ENCODE measurements around the gene COX17. TPM values are rescaled to one million over a fixed set of nuclear protein-coding genes. Genes with fewer than 3 reads are reported as not detected.

Gene COX17
- polyA plus RNA-seq, 1 of the 3 experiments (the other 2 are of a cell fraction), result 21.5 TPM

DNA sequence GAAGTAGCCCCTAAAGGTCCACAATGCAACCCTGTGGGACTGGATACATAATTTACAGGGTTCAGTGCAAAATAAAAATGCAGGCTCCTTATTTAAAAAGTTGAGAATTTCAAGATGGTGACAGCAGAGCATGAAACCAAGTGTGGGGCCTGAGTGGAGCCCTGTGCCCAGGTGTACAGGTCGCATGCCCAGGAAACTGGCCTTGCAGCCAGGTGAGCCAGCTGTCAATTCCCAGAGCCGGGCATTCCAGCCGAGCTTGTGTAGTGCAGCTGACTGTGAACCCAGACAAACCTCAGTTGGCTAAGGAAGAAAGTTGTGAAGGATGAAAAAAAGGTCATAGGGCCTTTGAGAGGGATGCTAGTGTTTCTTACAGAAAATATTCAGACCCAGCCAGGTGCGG, 44.4 kb downstream of the COX17 start:
- DNase-seq, result no peak
- Histone ChIP-seq H3K27ac (ENCODE audit: low read depth in 2 of 2, low read length in 1 of 2) (peak overlapping the region in 1 of 2 experiments; percentile 51; a peak in 2 of 4 replicates), H4K20me1 (ENCODE audit: insufficient read depth) (no peaks in the 10 kb centered on the region), H3K4me1 (ENCODE audit: control insufficient read depth in 1 of 2, insufficient read depth in 2 of 2, low read depth in 1 of 2, low read length in 1 of 2) (peaks cover 9 to 32% of the 10 kb centered on the region in 2 experiments), H3K27me3 (ENCODE audit: insufficient read depth) (no peaks in the 10 kb centered on the region), H3K79me2 (ENCODE audit: insufficient read depth) (no peaks in the 10 kb centered on the region), H3K9me2 (no peaks in the 10 kb centered on the region), H3K4me2 (no peak overlapping the region), H3K9ac (no peak overlapping the region), H2AFZ (ENCODE audit: low read depth) (no peak overlapping the region), H3F3A (replicated peaks; ENCODE audit: insufficient read depth) (peaks cover 7% of the 10 kb centered on the region), H3K4me3 (ENCODE audit: low read depth in 2 of 2, low read length in 1 of 2) (no peak overlapping the region), H3K9me3 (no peaks in the 10 kb centered on the region), H3K36me3 (replicated peaks in 1 of 2; ENCODE audit: control insufficient read depth in 1 of 2, insufficient read depth in 2 of 2, low read length in 1 of 2) (no peaks in the 10 kb centered on the region)
- TF ChIP-seq POLR2AphosphoS5 (IDR thresholded peaks at IDR 0.05; ENCODE audit: low read depth, low read length) (no peak), EZH2phosphoT487 (IDR thresholded peaks at IDR 0.05; ENCODE audit: borderline replicate concordance, low read depth) (no peak), MAX (IDR thresholded peaks at IDR 0.05; ENCODE audit: low read depth) (no peak)
- TF ChIP-seq, protein P1, sequence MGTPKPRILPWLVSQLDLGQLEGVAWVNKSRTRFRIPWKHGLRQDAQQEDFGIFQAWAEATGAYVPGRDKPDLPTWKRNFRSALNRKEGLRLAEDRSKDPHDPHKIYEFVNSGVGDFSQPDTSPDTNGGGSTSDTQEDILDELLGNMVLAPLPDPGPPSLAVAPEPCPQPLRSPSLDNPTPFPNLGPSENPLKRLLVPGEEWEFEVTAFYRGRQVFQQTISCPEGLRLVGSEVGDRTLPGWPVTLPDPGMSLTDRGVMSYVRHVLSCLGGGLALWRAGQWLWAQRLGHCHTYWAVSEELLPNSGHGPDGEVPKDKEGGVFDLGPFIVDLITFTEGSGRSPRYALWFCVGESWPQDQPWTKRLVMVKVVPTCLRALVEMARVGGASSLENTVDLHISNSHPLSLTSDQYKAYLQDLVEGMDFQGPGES (IDR thresholded peaks at IDR 0.05; ENCODE audit: low read depth, low read length), result no peak
- 98% methylated on average over 4 of the region's 4 CpGs for WGBS (ENCODE audit: low lambda C conversion rate)
- CTCF ChIA-PET, result no interaction called here
- POLR2A ChIA-PET, result no interaction called here

- Histone ChIP-seq H3K9me2 (no peaks in the 10 kb centered on the region), H4K20me1 (ENCODE audit: insufficient read depth) (no peaks in the 10 kb centered on the region), H3K9me3 (no peaks in the 10 kb centered on the region), H3K79me2 (ENCODE audit: insufficient read depth) (no peaks in the 10 kb centered on the region), H3F3A (replicated peaks; ENCODE audit: insufficient read depth) (peaks cover 2% of the 10 kb centered on the region), H3K4me3 (ENCODE audit: low read depth in 2 of 2, low read length in 1 of 2) (no peak overlapping the region), H2AFZ (ENCODE audit: low read depth) (no peak overlapping the region), H3K4me2 (no peak overlapping the region), H3K27me3 (ENCODE audit: insufficient read depth) (no peaks in the 10 kb centered on the region), H3K9ac (no peak overlapping the region), H3K4me1 (ENCODE audit: control insufficient read depth in 1 of 2, insufficient read depth in 2 of 2, low read depth in 1 of 2, low read length in 1 of 2) (peaks cover 6 to 27% of the 10 kb centered on the region in 2 experiments), H3K36me3 (replicated peaks in 1 of 2; ENCODE audit: control insufficient read depth in 1 of 2, insufficient read depth in 2 of 2, low read length in 1 of 2) (no peaks in the 10 kb centered on the region), H3K27ac (ENCODE audit: low read depth in 2 of 2, low read length in 1 of 2) (peak overlapping the region in 1 of 2 experiments; percentile 51; a peak in 2 of 4 replicates)
- no peak for TF ChIP-seq TEAD4 (IDR thresholded peaks at IDR 0.05; ENCODE audit: borderline replicate concordance, insufficient read depth)
- TF ChIP-seq, protein P2, sequence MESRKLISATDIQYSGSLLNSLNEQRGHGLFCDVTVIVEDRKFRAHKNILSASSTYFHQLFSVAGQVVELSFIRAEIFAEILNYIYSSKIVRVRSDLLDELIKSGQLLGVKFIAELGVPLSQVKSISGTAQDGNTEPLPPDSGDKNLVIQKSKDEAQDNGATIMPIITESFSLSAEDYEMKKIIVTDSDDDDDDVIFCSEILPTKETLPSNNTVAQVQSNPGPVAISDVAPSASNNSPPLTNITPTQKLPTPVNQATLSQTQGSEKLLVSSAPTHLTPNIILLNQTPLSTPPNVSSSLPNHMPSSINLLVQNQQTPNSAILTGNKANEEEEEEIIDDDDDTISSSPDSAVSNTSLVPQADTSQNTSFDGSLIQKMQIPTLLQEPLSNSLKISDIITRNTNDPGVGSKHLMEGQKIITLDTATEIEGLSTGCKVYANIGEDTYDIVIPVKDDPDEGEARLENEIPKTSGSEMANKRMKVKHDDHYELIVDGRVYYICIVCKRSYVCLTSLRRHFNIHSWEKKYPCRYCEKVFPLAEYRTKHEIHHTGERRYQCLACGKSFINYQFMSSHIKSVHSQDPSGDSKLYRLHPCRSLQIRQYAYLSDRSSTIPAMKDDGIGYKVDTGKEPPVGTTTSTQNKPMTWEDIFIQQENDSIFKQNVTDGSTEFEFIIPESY (IDR thresholded peaks at IDR 0.05; ENCODE audit: borderline replicate concordance, low read depth), result no peak
- no peak for TF ChIP-seq USF1 (IDR thresholded peaks at IDR 0.05; ENCODE audit: borderline replicate concordance, low read depth)
- no peak for TF ChIP-seq MEF2A (IDR thresholded peaks at IDR 0.05; ENCODE audit: borderline replicate concordance, low read depth)
- no peak for TF ChIP-seq NRF1 (IDR thresholded peaks at IDR 0.05; ENCODE audit: low read depth, low read length)
- TF ChIP-seq CTCF (IDR thresholded peaks at IDR 0.05), result no peak
- no peak for TF ChIP-seq FOXJ3 (CRISPR knock-in tag; IDR thresholded peaks at IDR 0.05)
- no peak for TF ChIP-seq FOSL2 (IDR thresholded peaks at IDR 0.05; ENCODE audit: borderline replicate concordance, low read depth)
- WGBS (ENCODE audit: low lambda C conversion rate), result 76% methylated on average over 4 of the region's 4 CpGs
- no peak for DNase-seq
- CTCF ChIA-PET, result no interaction called here
- POLR2A ChIA-PET, result no interaction called here
Measured at GRCh38 chr3:119632216-119632615, 45.0 kb downstream of the COX17 start.
